ENCODE data around the gene SLC35F2.
A peak's percentile ranks its signal among the peaks of the same experiment; 100 is the strongest.
"Not testable (repeated sequence)": the region's sequence is repeated elsewhere in the genome, so short reads cannot be mapped to it uniquely, and the experiment has no call there.

SLC35F2 gene

DNA sequence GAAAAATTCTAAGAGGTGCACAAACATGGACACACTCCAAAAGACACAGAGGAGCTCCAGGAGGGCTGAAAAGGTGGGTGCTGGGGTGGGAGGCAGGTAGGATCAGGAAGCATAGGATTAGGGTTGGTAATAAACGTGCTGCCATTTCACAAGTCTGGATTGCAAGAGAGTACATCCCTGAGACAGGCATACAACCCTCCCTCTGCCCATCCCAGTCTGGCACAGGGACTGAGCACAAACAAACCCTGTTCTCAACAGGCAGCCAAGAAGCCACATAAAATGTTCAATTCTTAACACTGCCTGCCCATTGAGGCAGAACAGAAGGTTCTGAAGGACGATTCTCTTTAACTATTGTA, 18.5 kb downstream of the SLC35F2 start:
- DNase-seq = peak in 1 of 2 experiments; percentile 83

DNA sequence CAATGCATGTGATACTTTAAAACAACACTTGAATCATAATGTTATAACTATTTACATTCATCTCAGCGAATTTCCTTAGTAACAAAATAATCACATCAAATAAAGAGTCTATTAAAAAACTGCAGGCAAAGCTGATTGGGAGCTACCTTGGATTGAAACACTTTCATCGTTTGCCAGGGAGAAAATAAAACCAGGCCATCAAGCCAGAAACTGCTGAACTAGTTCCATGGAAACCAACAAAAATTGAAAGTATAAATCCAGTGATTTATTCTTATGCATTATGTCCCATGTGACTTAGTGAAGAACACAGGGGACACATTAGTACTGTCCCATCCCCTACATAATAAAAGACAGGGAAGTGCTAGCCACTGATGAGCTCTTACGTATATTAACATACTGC, 21.7 kb downstream of the SLC35F2 start:
- no peak for DNase-seq

GRCh38 chr11:107834995-107835394, 23.6 kb downstream of the SLC35F2 start:
- DNase-seq = no peak

GRCh38 chr11:107833926-107834325, 24.7 kb downstream of the SLC35F2 start:
- DNase-seq = not testable (repeated sequence)

DNA sequence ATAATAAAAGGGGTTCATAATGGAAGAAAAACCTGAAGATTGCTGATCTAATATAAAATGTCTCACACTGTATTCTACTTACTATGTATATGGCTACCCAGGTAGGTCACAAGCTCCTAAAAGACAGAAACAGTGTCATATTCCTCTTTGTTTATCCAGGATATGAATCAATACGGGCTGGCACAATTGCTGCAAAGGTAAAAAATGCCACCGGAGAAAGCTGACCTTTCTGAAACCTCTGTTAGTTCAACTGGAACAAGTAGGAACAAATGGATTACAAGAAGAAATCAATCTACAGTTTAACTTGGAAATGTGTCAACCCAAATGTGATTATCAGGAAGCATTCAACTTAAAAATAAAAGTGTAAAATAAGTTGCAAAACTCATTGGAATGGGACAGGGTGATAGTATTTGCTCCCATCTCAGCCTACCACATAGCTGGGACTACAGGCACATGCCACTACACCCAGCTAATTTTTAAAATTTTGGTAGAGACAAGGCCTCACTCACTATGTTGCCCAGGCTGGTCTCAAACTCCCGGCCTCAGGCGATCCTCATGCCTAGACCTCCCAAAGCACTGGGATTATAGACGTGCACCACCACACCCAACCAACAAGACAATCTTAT, 27.6 kb downstream of the SLC35F2 start:
- DNase-seq = no peak

- no peak for DNase-seq
Observed at GRCh38 chr11:107827041-107827440, 31.5 kb downstream of the SLC35F2 start.

- DNase-seq = no peak
Observed at GRCh38 chr11:107825875-107826274, 32.7 kb downstream of the SLC35F2 start.

DNA sequence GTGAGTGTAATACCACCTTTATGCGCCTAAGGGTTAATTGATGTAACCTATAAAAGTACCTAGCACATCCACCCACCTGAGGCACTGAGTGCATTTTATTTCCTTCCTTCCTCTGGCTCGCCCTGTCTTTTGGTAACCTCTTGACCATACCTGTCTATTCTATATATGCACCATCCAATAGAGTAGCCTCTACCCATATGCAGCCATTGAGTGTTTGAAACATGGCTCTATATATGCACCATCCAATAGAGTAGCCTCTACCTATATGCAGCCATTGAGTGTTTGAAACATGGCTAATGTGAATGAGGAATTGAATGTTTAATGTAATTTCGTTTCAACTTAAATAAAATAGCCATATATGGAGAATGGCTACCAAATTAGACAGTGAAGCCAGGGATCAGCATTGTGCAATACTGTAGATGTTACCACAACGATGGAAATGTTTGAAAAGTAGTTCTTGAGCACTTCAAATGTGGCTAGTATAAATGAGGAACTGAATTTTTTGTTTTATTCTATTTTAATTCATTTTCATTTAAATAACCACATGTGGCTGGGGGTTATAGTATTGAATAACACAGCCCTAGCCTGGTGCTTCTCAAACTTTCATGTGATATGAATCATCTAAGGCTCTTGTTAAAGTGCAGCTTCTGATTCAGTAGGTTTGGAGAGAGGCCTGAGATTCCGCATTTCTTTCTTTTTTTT, 33.8 kb downstream of the SLC35F2 start:
- DNase-seq = no peak

GRCh38 chr11:107821199-107821927, 37.2 kb downstream of the SLC35F2 start:
- peak in 1 of 2 experiments; percentile 15 for DNase-seq

DNA sequence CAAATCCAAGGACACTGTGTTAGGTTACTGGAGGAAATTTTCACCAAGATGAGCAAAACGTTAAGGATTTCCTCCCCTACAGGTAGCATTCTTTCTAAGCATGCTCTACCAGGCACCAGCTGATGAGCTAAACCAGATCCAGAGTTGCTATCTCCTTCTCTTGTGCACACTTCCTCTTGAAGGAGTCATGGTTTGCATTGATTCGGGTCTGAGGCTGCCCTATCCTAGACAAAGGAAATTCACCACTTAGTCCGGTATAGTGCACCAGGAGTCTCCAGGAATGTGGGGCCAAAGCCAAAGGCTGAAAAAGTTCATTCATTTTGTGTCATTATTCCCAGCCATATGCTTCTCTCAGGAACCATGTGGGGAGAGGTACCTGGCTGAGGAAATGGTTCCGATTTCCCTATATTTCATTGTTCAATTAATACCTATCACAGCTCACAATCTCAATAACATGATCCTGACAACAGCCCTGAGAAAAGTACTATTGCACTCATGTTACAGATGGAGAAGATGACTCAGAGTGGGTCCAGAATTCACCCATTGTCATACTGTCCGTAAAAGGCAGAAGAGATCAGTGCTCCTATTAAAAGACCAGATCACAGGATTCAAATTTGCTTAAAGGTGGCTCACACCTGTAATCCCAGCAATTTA, 39.1 kb downstream of the SLC35F2 start:
- DNase-seq = no peak

GRCh38 chr11:107818491-107818890, 40.1 kb downstream of the SLC35F2 start:
- no peak for DNase-seq

- DNase-seq = no peak
Observed at GRCh38 chr11:107816028-107816427, 42.6 kb downstream of the SLC35F2 start.

DNA sequence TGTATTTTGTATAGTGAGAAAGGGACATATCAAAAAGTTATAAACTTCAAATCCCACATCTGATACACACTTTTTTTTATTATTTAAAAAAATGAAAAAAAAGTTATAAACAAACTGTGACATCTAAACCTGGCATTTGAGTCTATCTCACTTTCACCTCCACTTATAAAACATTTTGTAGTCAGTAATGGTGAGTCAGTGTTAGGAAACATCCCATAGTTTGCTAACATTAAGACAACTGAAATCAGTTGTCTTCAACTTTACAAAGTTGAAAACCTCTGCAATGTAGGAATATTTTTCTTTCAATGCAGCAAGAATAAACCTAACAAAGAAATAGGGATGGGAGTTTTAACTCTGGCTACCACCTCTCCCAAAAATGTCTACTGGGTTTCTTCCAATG, 47.7 kb downstream of the SLC35F2 start:
- no peak for DNase-seq

- DNase-seq = no peak
Observed at GRCh38 chr11:107808521-107808920, 50.1 kb downstream of the SLC35F2 start.

GRCh38 chr11:107804971-107805370, 53.6 kb downstream of the SLC35F2 start:
- no peak for DNase-seq

DNA sequence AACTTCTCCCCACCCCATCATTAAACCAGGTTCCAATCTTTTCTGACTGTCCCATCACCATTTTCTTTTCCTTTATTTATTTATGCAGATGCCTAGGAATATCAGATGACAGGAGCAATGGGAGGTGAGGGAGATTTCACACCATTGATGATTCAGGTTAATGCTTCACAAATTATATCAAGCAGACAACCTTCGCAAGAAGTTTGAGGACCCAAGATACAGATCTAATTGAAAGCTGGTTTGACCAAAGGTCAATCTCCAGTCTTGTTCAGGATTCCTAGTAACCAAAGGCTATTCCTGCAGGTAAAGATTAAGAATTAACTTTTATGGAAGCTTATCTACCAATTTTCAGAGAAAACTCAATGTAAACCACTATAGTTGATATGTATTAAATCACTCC, 54.4 kb downstream of the SLC35F2 start:
- no peak for DNase-seq

GRCh38 chr11:107801641-107802040, 56.9 kb downstream of the SLC35F2 start:
- DNase-seq = no peak

DNA sequence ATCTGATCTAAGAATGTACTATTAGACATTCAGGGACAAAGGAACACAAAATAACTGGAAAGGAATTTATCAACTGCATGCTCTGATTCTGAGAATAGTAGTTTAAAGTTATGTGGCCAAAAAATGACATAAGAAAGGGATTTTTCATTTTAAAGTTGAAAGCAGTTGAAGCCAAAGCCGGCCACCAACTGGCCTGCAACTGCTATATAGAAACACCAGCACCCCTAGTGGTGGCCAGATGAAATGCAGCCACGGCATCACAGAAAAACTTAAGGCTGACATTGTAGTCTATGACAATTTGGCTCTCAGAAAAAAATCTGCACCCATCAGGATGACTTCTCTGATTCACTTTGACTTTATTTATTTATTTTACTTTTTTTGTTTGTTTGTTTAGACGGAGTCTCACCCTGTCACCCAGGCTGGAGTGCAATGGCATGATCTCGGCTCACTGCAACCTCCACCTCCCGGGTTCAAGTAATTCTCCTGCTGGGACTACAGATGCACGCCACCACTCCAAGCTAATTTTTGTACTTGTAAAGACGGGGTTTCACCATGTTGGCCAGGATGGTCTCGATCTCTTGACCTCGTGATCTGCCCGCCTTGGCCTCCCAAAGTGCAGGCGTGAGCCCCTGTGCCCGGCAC, 59.2 kb downstream of the SLC35F2 start:
- DNase-seq = peak; percentile 30 to 69

GRCh38 chr11:107792049-107792443, 66.5 kb downstream of the SLC35F2 start:
- no peak for DNase-seq

DNA sequence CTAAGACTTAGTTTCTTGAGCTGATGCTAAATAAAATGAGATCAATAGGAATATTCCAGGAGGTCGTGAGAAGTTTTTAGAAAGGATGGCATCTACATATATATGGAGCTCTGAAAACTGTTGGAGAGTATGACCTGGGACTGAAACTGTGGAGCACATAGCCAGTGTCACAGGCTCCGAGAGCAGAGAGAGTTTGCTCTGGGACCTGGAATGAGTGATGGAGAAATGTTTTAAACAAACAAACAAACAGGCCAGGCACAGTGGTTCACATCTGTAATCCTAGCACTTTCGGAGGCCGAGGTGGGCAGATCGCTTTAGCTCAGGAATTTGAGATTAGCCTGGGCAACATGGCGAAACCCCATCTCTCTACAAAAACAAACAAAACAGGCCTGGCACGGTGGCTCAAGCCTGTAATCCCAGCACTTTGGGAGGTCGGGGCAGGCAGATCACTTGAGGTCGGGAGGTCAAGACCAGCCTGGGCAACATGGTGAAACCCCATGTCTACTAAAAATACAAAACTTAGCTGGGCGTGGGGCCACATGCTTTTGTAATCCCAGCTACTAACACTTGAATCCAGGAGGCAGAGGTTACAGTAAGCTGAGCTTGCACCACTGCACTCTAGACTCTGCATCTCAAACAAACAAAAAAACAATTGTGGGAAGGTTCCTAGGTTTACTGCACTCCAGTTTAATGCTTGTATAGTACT, 67.1 kb downstream of the SLC35F2 start:
- DNase-seq = no peak

- DNase-seq = no peak
Observed at GRCh38 chr11:107789767-107790166, 68.8 kb downstream of the SLC35F2 start.

DNA sequence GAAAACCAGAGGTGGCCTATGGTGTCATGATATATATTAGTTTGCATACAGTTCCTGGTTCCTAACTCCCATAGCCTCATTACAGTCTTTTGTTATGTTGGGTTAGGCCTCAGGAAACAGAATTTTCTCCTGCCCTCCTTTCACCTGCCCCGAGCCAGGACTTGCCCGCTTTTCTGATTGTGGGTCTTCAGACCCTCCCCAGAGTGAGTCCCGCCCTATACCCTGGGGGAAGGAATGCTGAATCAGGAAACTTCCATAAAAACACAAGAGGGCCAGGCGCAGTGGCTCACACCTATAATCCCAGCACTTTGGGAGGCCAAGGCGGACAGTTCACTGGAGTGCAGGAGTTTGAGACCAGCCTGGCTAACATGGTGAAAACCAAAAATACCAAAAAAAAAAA, 70.9 kb downstream of the SLC35F2 start:
- no peak for DNase-seq

All from NCI-H446 (cell line).